GM10248 (cell line): ENCODE measurements around the gene ARL8B.

Experiments used
- CTCF ChIA-PET: fragments of 300-600 bp; sonication (Branson Sonifier 250); formaldehyde crosslinking; extraction: SDS; loops from one replicate; lab custom pipeline; 2021; ENCODE audit warnings: antibody characterized with exemption; lab: Yijun Ruan, JAX
- POLR2A ChIA-PET: fragments of 350-650 bp; sonication (Branson Sonifier 250); formaldehyde crosslinking; extraction: SDS; loops from one replicate; lab custom pipeline; 2020; ENCODE audit warnings: antibody characterized with exemption; lab: Yijun Ruan, JAX
- DNase-seq: peaks from one replicate; pipeline ENCODE4 v3.0.0; 2012; ENCODE audit errors: extremely low spot score
- CTCF ChIP-seq: IDR thresholded peaks from 2 replicates; pipeline ENCODE4 v1.5.1; 2012; ENCODE audit warnings: mild to moderate bottlenecking, low read depth; ENCODE audit errors: extremely low read depth, missing control alignments, control extremely low read depth

Gene ARL8B

GRCh38 chr3:5138214-5138981, 16.3 kb downstream of the ARL8B start:
- ChIA-PET CTCF (interaction anchor here (0.7 to 7.0 kb wide), 8 partner anchors 10 to 58 kb away, joined by 3 to 81 read pairs (median 8); partner anchors contain the start of genes ARL8B and EDEM1), POLR2A (interaction anchor here (0.6 kb wide), 1 partner anchor 35 kb away, joined by 3 read pairs; no protein-coding TSS in a partner anchor)
- DNase-seq: no peak
- no peak for TF ChIP-seq CTCF

- no peak for DNase-seq
- CTCF ChIA-PET: interaction anchor here (0.9 to 4.8 kb wide), 7 partner anchors 10 to 56 kb away, joined by 3 to 30 read pairs (median 4); partner anchors contain the start of gene EDEM1
- POLR2A ChIA-PET: interaction anchor here (0.6 kb wide), 1 partner anchor 17 kb away, joined by 6 read pairs; no protein-coding TSS in a partner anchor
- TF ChIP-seq CTCF: no peak
Observed at GRCh38 chr3:5140230-5140621, 18.1 kb downstream of the ARL8B start.

GRCh38 chr3:5140839-5141238, 18.7 kb downstream of the ARL8B start:
- CTCF ChIA-PET: interaction anchor here (0.9 to 3.6 kb wide), 3 partner anchors 10 to 26 kb away, joined by 3 to 18 read pairs (median 4); no protein-coding TSS in a partner anchor
- no peak for TF ChIP-seq CTCF
- POLR2A ChIA-PET: no interaction called here
- DNase-seq: no peak

GRCh38 chr3:5141760-5142159, 19.7 kb downstream of the ARL8B start:
- no peak for DNase-seq
- ChIA-PET CTCF (no interaction called here), POLR2A (no interaction called here)
- no peak for TF ChIP-seq CTCF

GRCh38 chr3:5143464-5143863, 21.4 kb downstream of the ARL8B start:
- no peak for TF ChIP-seq CTCF
- POLR2A ChIA-PET: no interaction called here
- DNase-seq: no peak
- CTCF ChIA-PET: interaction anchor here (1.3 kb wide), 1 partner anchor 24 kb away, joined by 4 read pairs; no protein-coding TSS in a partner anchor

- DNase-seq: no peak
- ChIA-PET POLR2A (interaction anchor here (0.8 kb wide), 1 partner anchor 14 kb away, joined by 3 read pairs; no protein-coding TSS in a partner anchor), CTCF (interaction anchor here (1.1 to 1.3 kb wide), 4 partner anchors 13 to 37 kb away, joined by 3 to 5 read pairs (median 4); no protein-coding TSS in a partner anchor)
- TF ChIP-seq CTCF: no peak
Observed at GRCh38 chr3:5144316-5144994, 22.4 kb downstream of the ARL8B start.
